Measurements from ENCODE around the gene FAM219A. TPM values are rescaled to one million over a fixed set of nuclear protein-coding genes. Genes with fewer than 3 reads are reported as not detected.

FAM219A gene, protein sequence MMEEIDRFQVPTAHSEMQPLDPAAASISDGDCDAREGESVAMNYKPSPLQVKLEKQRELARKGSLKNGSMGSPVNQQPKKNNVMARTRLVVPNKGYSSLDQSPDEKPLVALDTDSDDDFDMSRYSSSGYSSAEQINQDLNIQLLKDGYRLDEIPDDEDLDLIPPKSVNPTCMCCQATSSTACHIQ
- 13.0 and 17.6 TPM in 2 replicates for total RNA-seq (2014; rRNA removed)
- polyA plus RNA-seq (2012), result 15.5 TPM

- peak; percentile 97 for DNase-seq (ENCODE audit: low read depth)
These were observed at the start of gene FAM219A, which contains the start of gene DNAI1 for GRCh38 chr9:34458013-34458958. FAM219A (minus strand) TSS chr9:34458570; CDS start chr9:34458263, 307 bp downstream. DNAI1 (plus strand) TSS chr9:34458805; CDS start chr9:34459006, 201 bp downstream.

DNA sequence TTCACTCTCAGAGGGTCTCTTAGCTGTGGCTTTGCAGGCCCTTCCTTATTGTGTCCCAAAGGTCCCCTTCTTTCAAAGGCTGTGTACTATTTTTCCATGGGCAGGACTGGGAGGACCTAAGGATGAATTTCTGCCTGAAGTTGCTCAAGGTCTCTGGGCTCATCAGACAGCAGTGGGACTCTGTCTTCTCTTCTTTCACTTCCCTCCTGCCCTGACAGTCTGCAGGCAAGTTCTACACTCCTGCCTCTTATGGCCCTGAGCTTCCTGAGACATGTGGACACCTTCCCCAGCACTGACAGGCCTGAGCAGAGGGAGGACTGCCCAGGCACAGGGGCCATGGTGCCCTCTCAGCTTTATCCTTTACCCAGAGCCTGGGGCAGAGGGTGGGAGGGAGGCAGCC lies 49.6 kb upstream of the FAM219A start:
- DNase-seq (ENCODE audit: low read depth), result no peak

DNA sequence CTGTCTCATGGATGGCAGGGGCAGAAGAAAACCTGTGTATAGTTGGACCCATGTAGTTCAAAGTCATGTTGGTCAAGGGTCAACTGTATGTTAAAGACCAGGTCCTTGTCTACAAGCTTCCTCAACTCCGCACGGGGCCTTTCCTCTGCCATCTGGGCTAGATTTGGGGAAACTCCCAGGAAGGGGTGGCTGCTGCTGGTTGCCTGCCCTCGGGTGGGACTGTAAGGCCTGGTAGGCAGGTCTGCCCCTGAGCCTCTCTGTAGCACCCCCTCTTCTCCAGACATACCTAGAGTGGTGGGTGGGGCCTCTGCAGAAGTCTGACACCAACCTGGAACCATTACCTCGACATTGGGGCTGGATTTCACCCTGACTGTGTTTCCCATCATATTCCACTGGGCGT lies 49.2 kb upstream of the FAM219A start:
- DNase-seq (ENCODE audit: low read depth), result no peak

DNA sequence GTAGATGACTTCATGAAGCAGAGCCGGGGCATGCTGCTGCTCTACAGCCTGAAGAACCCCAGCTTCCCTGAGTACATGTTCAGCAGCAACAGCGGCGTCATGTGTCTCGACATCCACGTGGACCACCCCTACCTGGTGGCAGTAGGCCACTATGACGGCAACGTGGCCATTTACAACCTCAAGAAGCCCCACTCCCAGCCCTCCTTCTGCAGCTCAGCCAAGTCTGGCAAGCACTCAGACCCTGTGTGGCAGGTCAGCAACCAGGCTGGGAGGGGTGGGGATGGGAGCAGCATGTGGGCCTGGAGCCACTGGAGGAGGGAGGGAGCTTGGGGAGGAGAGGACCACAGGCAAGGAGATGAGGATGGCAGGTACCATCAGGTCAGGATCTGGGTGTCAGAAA lies 48.3 kb upstream of the FAM219A start:
- DNase-seq (ENCODE audit: low read depth), result no peak

- DNase-seq (ENCODE audit: low read depth), result peak; percentile 24
These were observed 47.2 kb upstream of the FAM219A start for GRCh38 chr9:34505370-34506120.

DNA sequence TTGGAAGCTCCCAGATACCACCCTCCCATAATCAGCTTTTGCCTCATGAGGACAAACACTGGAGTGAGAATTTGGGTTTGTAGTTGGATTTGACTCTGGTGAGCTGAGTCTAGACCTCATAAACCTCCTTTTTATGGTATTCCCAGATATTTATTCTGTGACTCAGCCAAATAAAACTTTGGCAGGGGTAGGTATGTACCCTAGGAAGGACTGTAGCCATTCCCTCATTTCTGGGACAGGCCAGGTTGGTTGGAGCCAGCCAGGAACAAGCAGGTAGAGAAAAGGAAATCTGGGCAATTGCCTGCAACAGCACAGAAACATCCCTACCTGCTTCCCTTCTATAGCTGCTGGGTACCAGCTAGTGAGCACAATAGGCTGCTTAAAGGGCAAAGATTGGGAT lies 45.0 kb upstream of the FAM219A start:
- DNase-seq (ENCODE audit: low read depth), result no peak

DNA sequence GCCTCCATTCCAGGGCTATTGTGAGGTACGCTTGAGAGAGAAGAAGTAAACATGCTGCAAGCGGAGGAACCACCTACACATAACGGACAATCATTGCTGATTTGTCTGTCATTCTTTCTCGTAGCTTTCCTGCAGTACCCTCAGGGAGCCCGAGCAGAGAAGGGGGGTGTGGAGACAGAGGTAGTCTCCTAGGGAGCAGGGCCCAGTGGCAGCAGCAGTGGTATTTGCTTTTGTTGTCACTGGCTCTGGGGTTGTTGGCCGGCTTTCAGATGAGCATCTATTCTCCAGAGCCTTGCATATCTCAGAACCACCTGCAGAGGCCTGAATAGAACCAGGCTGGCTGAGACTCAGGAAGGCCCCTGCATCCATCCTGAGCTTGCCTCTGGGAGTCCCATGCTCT lies 44.5 kb upstream of the FAM219A start:
- no peak for DNase-seq (ENCODE audit: low read depth)

DNA sequence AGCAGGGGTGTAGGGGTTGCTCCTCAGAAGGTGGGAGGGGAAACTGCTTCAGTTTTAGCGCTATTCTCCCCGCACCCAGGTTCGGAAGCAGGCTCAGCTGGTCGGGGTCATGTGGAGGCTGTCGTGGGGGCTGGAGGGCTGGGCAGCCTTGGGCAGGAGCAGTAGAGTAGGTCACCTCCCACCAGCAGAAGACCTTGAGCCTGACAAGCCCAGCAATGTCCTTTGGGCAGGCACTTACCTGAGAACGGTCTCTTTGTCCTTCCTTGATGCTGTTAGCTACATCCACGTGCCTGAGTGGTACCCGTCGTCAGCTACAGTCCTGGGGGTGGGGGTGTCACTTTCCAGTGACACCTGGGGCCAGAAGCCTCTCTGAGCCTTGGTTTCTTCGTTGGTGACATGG lies 44.1 kb upstream of the FAM219A start:
- no peak for DNase-seq (ENCODE audit: low read depth)

GRCh38 chr9:34501889-34502425 lies 43.6 kb upstream of the FAM219A start:
- DNase-seq (ENCODE audit: low read depth), result no peak

DNA sequence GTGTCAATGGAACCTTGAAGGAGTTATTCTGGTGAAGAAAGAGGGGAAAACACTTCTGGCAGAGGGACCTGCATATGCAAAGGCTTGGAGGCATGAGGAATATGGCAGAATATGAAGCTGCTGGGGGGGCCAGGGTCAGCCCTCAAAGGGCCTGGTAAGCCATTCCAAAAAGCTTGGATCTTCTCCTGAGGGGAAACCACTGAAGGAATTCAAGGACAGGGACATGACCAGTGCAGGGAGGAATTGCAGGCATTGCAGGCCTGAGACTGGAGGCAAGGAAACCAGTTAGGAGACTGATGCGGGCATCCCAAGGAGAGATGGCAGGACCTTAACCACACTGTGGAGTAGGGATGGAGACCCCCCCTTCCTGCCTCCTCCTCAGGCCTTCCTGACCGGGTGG lies 43.0 kb upstream of the FAM219A start:
- no peak for DNase-seq (ENCODE audit: low read depth)

GRCh38 chr9:34500623-34501267 lies 42.4 kb upstream of the FAM219A start:
- peak; percentile 33 for DNase-seq (ENCODE audit: low read depth)

GRCh38 chr9:34499076-34499475 lies 40.7 kb upstream of the FAM219A start:
- no peak for DNase-seq (ENCODE audit: low read depth)

DNA sequence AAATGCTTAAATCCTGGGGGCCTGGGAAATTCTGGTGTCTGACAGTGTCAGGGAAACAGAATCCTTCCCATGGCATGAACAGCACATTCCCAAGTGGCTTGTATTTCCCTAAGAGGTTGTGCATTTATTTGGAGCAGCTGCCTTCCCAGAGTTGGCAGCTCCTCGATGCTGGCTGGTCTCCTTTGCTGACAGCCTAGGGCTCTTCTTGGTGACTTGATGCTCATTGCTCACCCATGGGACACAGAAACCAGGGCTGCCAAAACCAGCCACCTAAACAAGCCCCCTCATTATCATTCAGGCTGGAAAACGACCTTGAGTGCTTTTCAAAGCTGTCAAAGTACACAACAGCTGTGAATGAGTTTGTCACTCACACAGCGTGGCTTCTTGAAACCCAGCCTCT lies 40.2 kb upstream of the FAM219A start:
- DNase-seq (ENCODE audit: low read depth), result no peak

- DNase-seq (ENCODE audit: low read depth), result peak; percentile 19
These were observed 37.9 kb upstream of the FAM219A start for GRCh38 chr9:34496149-34496712.

- peak; percentile 41 for DNase-seq (ENCODE audit: low read depth)
These were observed 35.7 kb upstream of the FAM219A start for GRCh38 chr9:34493972-34494535.

DNA sequence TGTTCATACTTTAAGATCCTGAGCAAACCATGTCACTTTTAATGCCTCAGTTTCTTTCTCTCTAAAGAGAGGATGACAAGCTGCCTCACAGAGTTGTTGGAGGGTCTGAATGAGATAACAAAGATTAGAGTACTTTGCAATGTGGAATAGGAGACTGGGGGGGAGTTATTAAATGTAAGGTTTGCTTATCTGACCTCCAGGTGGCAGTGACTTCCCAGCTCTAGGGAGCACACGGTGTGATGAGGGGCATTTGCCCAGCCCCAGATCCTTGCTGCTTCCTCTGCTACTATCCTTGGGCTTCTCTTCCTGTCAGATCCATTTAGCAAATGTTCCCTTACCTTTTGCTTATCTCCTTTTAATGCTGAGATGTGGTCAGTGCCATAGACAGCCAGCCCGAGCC lies 33.7 kb upstream of the FAM219A start:
- DNase-seq (ENCODE audit: low read depth), result no peak

GRCh38 chr9:34491596-34491995 lies 33.2 kb upstream of the FAM219A start:
- DNase-seq (ENCODE audit: low read depth), result no peak

DNA sequence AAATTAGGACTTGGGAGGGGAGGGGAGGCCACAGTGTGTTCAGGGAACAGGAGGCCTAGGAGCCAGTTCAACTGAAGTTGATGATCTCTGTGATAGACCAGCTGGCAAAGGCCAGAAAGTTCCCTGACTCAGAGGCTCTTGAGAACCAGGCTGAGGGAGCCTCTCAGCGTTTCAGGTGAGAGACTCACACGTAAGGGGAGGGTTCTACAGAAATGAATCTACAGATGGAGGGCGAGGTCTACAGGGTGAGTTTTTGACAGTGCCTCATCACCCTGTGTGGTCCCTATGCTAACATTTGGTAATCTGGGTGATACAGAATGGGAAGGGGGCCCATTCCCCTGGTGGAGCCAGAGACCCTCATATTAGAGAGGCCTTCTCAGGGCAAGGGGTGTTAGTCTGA lies 32.4 kb upstream of the FAM219A start:
- no peak for DNase-seq (ENCODE audit: low read depth)

GRCh38 chr9:34490360-34490759 lies 32.0 kb upstream of the FAM219A start:
- DNase-seq (ENCODE audit: low read depth), result no peak

DNA sequence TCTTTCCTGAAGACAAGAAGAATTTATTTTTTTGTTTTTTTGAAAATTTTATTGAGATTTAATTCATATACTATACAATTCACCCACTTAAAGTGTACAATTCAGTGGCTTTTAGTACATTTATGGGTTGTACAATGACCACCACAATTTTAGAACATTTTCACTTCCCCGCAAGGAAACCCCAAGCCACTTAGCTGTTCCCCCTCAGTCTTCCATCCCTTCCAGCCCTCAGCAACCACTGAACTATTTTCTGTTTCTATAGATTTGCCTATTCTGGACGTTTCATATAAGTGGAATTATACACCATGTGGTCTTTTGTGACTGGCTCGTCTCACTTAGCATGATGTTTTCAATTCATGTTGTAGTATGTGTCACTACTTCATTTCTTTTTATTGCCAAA lies 28.2 kb upstream of the FAM219A start:
- no peak for DNase-seq (ENCODE audit: low read depth)

DNA sequence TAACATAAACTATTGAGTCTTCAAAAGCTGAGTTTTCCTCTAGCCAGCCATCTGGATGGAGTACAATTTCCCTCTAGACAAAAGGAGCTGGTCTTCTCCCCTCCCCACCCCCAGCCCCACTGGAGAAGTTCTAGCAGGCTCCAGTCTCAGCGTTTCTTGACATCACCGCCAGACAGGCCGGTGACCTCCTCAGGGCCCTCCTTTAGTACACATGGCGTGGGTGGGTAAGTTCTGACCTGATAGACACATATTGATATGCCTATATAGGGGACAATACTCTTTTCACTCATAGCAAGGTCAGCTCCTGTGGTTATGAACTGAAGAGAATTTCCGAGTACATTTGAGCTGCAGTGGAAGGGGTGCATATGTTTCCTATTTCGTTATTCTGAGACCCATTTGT lies 27.5 kb upstream of the FAM219A start:
- no peak for DNase-seq (ENCODE audit: low read depth)
